HG02884 (cell line): Measurements from ENCODE around the gene GOLGA7B.
A peak's percentile ranks its signal among the peaks of the same experiment; 100 is the strongest.
"Not testable (repeated sequence)": the region's sequence is repeated elsewhere in the genome, so short reads cannot be mapped to it uniquely, and the experiment has no call there.

Experiments used
- ATAC-seq: cut with Tn5 transposase; IDR thresholded peaks from one replicate; pipeline ENCODE4 v1.9.1; 2021; ENCODE audit warnings: mild to moderate bottlenecking, moderate library complexity; ENCODE audit not compliant: unreplicated experiment

GOLGA7B gene

GRCh38 chr10:97830064-97830463 lies 19.6 kb upstream of the GOLGA7B start:
- ATAC-seq: no peak

GRCh38 chr10:97831259-97831658 lies 18.4 kb upstream of the GOLGA7B start:
- ATAC-seq: no peak

GRCh38 chr10:97836446-97836845 lies 13.2 kb upstream of the GOLGA7B start:
- no peak for ATAC-seq

GRCh38 chr10:97838091-97838490 lies 11.6 kb upstream of the GOLGA7B start:
- ATAC-seq: no peak

- ATAC-seq: not testable (repeated sequence)
These were observed 8.5 kb upstream of the GOLGA7B start for GRCh38 chr10:97841166-97841565.

- ATAC-seq: not testable (repeated sequence)
These were observed 7.5 kb upstream of the GOLGA7B start for GRCh38 chr10:97842114-97842513.

- no peak for ATAC-seq
These were observed 6.9 kb upstream of the GOLGA7B start for GRCh38 chr10:97842656-97843280.

GRCh38 chr10:97843281-97843671 lies 6.4 kb upstream of the GOLGA7B start:
- ATAC-seq: no peak

GRCh38 chr10:97843972-97844371 lies 5.7 kb upstream of the GOLGA7B start:
- ATAC-seq: not testable (repeated sequence)

GRCh38 chr10:97844678-97845077 lies 5.0 kb upstream of the GOLGA7B start:
- ATAC-seq: no peak

- ATAC-seq: peak; percentile 14
These were observed 448 bp upstream of the GOLGA7B start for GRCh38 chr10:97849103-97849686.

GRCh38 chr10:97850446-97850845 lies 803 bp downstream of the GOLGA7B start:
- no peak for ATAC-seq

- ATAC-seq: no peak
These were observed 1.8 kb downstream of the GOLGA7B start for GRCh38 chr10:97851341-97852001.

GRCh38 chr10:97852277-97852676 lies 2.6 kb downstream of the GOLGA7B start:
- ATAC-seq: no peak

GRCh38 chr10:97852840-97853405 lies 3.3 kb downstream of the GOLGA7B start:
- no peak for ATAC-seq

- ATAC-seq: no peak
These were observed 5.1 kb downstream of the GOLGA7B start for GRCh38 chr10:97854743-97855142.

GRCh38 chr10:97858001-97858439 lies 8.4 kb downstream of the GOLGA7B start:
- no peak for ATAC-seq

GRCh38 chr10:97861097-97861750 lies 11.6 kb downstream of the GOLGA7B start:
- ATAC-seq: no peak

- ATAC-seq: no peak
These were observed 12.3 kb downstream of the GOLGA7B start for GRCh38 chr10:97861924-97862323.

- ATAC-seq: no peak
These were observed 14.2 kb downstream of the GOLGA7B start for GRCh38 chr10:97863808-97864207.

- no peak for ATAC-seq
These were observed 15.8 kb downstream of the GOLGA7B start for GRCh38 chr10:97865488-97865887.
